HepG2 (cell line): ENCODE results near the gene USP30. TPM values are rescaled to one million over a fixed set of nuclear protein-coding genes. Genes with fewer than 3 reads are reported as not detected.

ENCODE experiments used
- ATF6 ChIP-seq: sonication (generic); formaldehyde crosslinking; conservative IDR thresholded peaks from 2 replicates; pipeline ENCODE4 v1.4.0; 2020; ENCODE audit warnings: missing genetic modification reagents
- BORCS8-MEF2B ChIP-seq: sonication (generic); formaldehyde crosslinking; IDR thresholded peaks from 2 replicates; pipeline ENCODE4 v1.8.0; 2022; ENCODE audit warnings: mild to moderate bottlenecking, missing genetic modification reagents
- HBP1 ChIP-seq: IDR thresholded peaks from 2 replicates; pipeline ENCODE4 v1.6.1; 2016; ENCODE audit warnings: low read depth, control low read depth
- MXD1 ChIP-seq: sonication (generic); formaldehyde crosslinking; IDR thresholded peaks from 2 replicates; pipeline ENCODE4 v1.4.0; 2020; ENCODE audit warnings: mild to moderate bottlenecking, missing genetic modification reagents
- NCOA5 ChIP-seq: sonication (generic); formaldehyde crosslinking; IDR thresholded peaks from 2 replicates; pipeline ENCODE4 v1.4.0; 2020; ENCODE audit warnings: missing genetic modification reagents
- NFYC ChIP-seq: IDR thresholded peaks from 2 replicates; pipeline ENCODE4 v1.6.1; 2016; ENCODE audit warnings: missing genetic modification reagents, missing compliant biosample characterization
- TFDP2 ChIP-seq: sonication (generic); formaldehyde crosslinking; IDR thresholded peaks from 2 replicates; pipeline ENCODE4 v1.4.0; 2020; ENCODE audit warnings: missing genetic modification reagents
- ZBTB43 ChIP-seq: sonication (generic); formaldehyde crosslinking; conservative IDR thresholded peaks from 2 replicates; pipeline ENCODE4 v1.4.0; 2020; ENCODE audit warnings: missing genetic modification reagents
- ZBTB49 ChIP-seq: sonication (generic); formaldehyde crosslinking; IDR thresholded peaks from 2 replicates; pipeline ENCODE4 v1.4.0; 2020; ENCODE audit warnings: missing genetic modification reagents, borderline replicate concordance
- ZNF704 ChIP-seq: sonication (generic); formaldehyde crosslinking; IDR thresholded peaks from 2 replicates; pipeline ENCODE4 v1.8.1; 2023; ENCODE audit warnings: mild to moderate bottlenecking, inconsistent platforms, moderate library complexity, missing genetic modification reagents, borderline replicate concordance
- ZNF709 ChIP-seq: sonication (generic); formaldehyde crosslinking; IDR thresholded peaks from 2 replicates; pipeline ENCODE4 v1.5.0; 2020; ENCODE audit warnings: mild to moderate bottlenecking, missing genetic modification reagents
- ZNF720 ChIP-seq: sonication (generic); formaldehyde crosslinking; IDR thresholded peaks from 2 replicates; pipeline ENCODE4 v1.4.0; 2020; ENCODE audit warnings: missing genetic modification reagents
- ZNF878 ChIP-seq: sonication (generic); formaldehyde crosslinking; IDR thresholded peaks from 2 replicates; pipeline ENCODE4 v1.8.1; 2023; ENCODE audit warnings: mild to moderate bottlenecking, missing genetic modification reagents, moderate library complexity
- ZXDC ChIP-seq: sonication (generic); formaldehyde crosslinking; IDR thresholded peaks from 2 replicates; pipeline ENCODE4 v1.5.0; 2020; ENCODE audit warnings: mild to moderate bottlenecking, missing genetic modification reagents
- polyA plus RNA-seq, 8 experiments: library from polyadenylated mRNA; depleted of rRNA in 3 of 8; stranded (reverse) in 7 of 8; unstranded in 1 of 8; fragments of >200 nt; fragmentation: Illumina TruSeq in 4 of 8; extraction: Trizol in 4 of 8; gene quantifications; 2 replicates each; pipeline versions ENCODE4 v1.2.1 to v1.2.3, GENCODE V29; 2011 to 2016; ENCODE audit warnings: low read depth in 4 of 8, missing spikeins in 1 of 8, mixed read lengths in 1 of 8; ENCODE audit not compliant: insufficient read depth in 1 of 8
- total RNA-seq, 5 experiments: library from RNA; depleted of rRNA; stranded (reverse); fragments of >200 nt; fragmentation: Illumina TruSeq; extraction: Trizol; gene quantifications; 2 replicates each; pipeline ENCODE4 v1.2.3, GENCODE V29; 2016; ENCODE audit warnings: low read depth in 1 of 5

The USP30 gene
- total and polyA plus RNA-seq, 2 of the 13 experiments (the other 11 are each of a cell fraction or from before 2014, with no cell fraction given), result 11.2 to 20.8 TPM

GRCh38 chr12:109115758-109116610 is 63.6 kb downstream of the USP30 start, which contains the start of gene ACACB (continued):
- TF ChIP-seq ZNF720 (CRISPR knock-in tag) (no peak), NFYC (CRISPR knock-in tag) (peak; percentile 51), ZNF704 (CRISPR knock-in tag) (no peak), NCOA5 (CRISPR knock-in tag) (no peak), ATF6 (CRISPR knock-in tag) (no peak), ZXDC (CRISPR knock-in tag) (no peak), BORCS8-MEF2B (no peak; the same call in none of the 2 replicates), ZNF709 (CRISPR knock-in tag) (no peak), ZBTB43 (CRISPR knock-in tag) (peak; percentile 74; the same call in 1 of the 2 replicates), HBP1 (CRISPR knock-in tag) (no peak), TFDP2 (CRISPR knock-in tag) (peak; percentile 55; the same call in 1 of the 2 replicates), ZNF878 (CRISPR knock-in tag) (no peak), ZBTB49 (CRISPR knock-in tag) (no peak), MXD1 (CRISPR knock-in tag) (no peak)
